ENCODE data around the gene IRF2.

DNA sequence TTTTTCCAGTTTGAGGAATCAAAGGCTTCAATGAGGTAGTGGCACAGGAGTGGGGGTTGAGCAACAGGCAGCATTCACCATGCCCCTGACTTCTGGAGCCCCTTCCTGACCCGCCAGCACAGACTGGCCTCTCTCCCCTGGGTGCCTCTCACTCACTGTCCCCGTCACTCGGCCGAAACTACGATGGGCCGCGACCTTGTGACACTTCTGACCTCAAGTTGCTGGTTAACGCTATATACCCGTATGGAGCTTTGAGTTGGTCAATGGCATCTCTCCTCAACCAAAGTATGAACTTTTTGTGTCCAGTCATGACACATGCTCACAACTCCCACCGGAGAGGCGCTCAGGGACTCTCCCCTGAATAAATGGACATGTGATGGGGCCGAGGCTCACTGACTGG lies 72.1 kb downstream of the IRF2 start:
- TF ChIP-seq POLR2AphosphoS5 (IDR thresholded peaks at IDR 0.05; ENCODE audit: low read depth, low read length): no peak
- TF ChIP-seq POLR2A (IDR thresholded peaks at IDR 0.05; ENCODE audit: low read depth, low read length): no peak
- TF ChIP-seq TAF1 (IDR thresholded peaks at IDR 0.05; ENCODE audit: low read depth, low read length): no peak
- no peak for TF ChIP-seq PAX5 (IDR thresholded peaks at IDR 0.05; ENCODE audit: insufficient read depth, low read length, severe bottlenecking)

Data from GM12891 (cell line).